ENCODE measurements around the gene MED19.

DNA sequence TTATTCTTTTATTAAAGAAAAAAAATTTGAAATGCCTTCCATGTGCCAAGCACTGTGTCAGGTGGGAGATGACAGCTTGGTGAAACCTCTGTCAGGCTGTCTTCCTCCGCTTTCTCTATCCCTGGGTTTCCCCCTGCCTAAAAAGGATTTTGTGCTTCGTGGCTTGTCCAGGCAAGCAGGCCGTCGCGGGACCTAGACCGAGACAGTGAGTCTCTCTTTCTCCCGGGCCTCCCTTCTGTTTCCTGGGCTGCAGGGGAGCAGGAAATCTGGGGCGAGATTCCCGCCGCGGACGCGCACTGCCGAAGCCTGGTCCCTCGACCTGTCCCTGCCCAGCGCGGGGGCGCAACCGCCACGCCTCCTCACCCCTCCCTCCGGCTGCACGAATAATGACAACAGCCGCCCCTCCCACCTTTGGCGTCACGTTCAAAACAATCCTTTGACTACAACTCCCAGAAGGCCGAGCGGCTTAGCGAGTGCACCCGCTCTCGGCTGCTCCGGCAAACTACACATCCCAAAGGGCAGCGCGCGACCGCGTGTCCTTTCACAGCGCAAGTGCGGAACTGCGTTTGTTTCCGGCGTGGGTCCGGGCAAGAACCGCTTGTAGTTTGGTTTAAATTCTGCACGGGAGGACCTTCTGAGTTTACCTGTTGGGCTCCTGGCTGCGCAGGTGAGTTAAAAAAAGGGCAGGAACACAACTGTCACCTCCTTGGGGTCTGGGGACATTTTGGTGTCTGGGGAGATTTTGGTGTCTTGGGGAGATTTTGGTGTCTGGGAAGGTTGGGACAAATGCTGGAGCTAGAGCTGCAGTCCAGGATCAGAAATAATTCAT, 54.6 kb downstream of the MED19 start, which contains the start of gene CLP1:
- TF ChIP-seq, protein P1, sequence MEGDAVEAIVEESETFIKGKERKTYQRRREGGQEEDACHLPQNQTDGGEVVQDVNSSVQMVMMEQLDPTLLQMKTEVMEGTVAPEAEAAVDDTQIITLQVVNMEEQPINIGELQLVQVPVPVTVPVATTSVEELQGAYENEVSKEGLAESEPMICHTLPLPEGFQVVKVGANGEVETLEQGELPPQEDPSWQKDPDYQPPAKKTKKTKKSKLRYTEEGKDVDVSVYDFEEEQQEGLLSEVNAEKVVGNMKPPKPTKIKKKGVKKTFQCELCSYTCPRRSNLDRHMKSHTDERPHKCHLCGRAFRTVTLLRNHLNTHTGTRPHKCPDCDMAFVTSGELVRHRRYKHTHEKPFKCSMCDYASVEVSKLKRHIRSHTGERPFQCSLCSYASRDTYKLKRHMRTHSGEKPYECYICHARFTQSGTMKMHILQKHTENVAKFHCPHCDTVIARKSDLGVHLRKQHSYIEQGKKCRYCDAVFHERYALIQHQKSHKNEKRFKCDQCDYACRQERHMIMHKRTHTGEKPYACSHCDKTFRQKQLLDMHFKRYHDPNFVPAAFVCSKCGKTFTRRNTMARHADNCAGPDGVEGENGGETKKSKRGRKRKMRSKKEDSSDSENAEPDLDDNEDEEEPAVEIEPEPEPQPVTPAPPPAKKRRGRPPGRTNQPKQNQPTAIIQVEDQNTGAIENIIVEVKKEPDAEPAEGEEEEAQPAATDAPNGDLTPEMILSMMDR (IDR thresholded peaks at IDR 0.05): peak in 2 of 4 experiments; percentile 27 to 41
- TF ChIP-seq POLR2AphosphoS5 (IDR thresholded peaks at IDR 0.05) (peak; percentile 100), POLR2A (IDR thresholded peaks at IDR 0.05) (peak; percentile 87)
